ENCODE results near the gene HAL.

DNA sequence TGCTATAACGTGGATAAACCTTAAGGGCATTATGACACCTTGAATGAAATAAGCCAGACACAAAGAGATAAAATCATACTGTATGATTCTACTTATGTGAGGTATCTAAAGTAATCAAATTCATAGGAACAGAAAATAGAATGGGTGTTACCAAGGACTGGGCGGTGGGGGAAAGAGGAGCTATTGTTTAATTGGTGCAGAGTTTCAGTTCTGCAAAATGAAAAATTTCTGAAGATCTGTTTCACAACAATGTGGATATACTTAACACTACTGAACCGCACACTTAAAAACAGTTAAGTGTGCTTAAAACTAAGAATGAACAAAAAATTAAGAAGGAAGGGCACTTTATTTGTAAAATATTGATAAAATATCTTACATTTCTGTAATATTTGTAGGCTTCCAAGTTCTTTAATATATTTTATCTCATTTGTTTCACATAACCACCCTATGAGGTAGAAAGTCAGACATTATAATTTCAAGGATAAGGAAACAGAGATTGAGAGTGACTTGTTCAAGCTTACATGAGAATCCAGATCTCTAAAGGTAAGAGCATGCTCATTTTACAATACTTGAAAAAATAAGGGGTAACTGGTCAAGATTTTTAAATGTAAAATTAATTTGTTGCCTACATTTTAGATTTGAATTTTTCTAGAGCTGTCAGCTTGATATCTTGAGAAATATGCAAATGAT lies 24.3 kb upstream of the HAL start:
- TF ChIP-seq EZH2phosphoT487 (IDR thresholded peaks at IDR 0.05; ENCODE audit: low read length) (no peak), CTCF (IDR thresholded peaks at IDR 0.05; ENCODE audit: low read length) (no peak)
